ENCODE data around the gene SLC9A7.

The SLC9A7 gene

GRCh38 chrX:46707274-46707965 is 51.5 kb downstream of the SLC9A7 start:
- no CpG with 5 or more reads among the region's 9 CpGs for WGBS (ENCODE audit: extremely low coverage, insufficient coverage, insufficient read length)
- Histone ChIP-seq H3K4me1 (ENCODE audit: control insufficient read depth in 1 of 2, insufficient read depth in 2 of 2, low read length in 2 of 2) (peaks cover 3 to 11% of the 10 kb centered on the region in 2 experiments), H3K4me3 (ENCODE audit: low read depth, low read length) (no peak overlapping the region), H3K18ac (ENCODE audit: low read length) (no peak overlapping the region), H3K27me3 (ENCODE audit: insufficient read depth, low read length) (no peaks in the 10 kb centered on the region), H3K9ac (ENCODE audit: low read length) (no peak overlapping the region), H3K9me3 (ENCODE audit: insufficient read depth, low read depth, low read length) (no peaks in the 10 kb centered on the region), H4K8ac (ENCODE audit: low read depth, low read length) (no peak overlapping the region), H2BK12ac (ENCODE audit: low read length) (no peak overlapping the region), H2AFZ (ENCODE audit: insufficient read depth, low read length, poor library complexity) (no peak overlapping the region), H3K4ac (ENCODE audit: low read depth, low read length) (no peak overlapping the region), H3K23ac (ENCODE audit: low read length) (no peak overlapping the region), H3K79me2 (ENCODE audit: control insufficient read depth, insufficient read depth, low read length, poor library complexity) (no peaks in the 10 kb centered on the region), H3K14ac (ENCODE audit: low read length) (no peak overlapping the region), H3K27ac (ENCODE audit: low read depth, low read length) (no peak overlapping the region), H4K91ac (ENCODE audit: low read depth, low read length) (no peak overlapping the region), H3K4me2 (ENCODE audit: low read length) (no peak overlapping the region), H2AK5ac (ENCODE audit: low read length) (no peak overlapping the region), H2BK5ac (ENCODE audit: low read depth, low read length, poor library complexity) (no peak overlapping the region), H3K79me1 (ENCODE audit: low read length) (no peaks in the 10 kb centered on the region), H4K12ac (ENCODE audit: low read depth, low read length) (no peak overlapping the region), H3K36me3 (ENCODE audit: control insufficient read depth in 1 of 2, insufficient read depth in 2 of 2, low read length in 2 of 2) (no peaks in the 10 kb centered on the region), H2BK120ac (ENCODE audit: insufficient read depth, low read length, poor library complexity) (no peak overlapping the region)
- DNase-seq: no peak

GRCh38 chrX:46704767-46705386 is 54.0 kb downstream of the SLC9A7 start:
- WGBS (ENCODE audit: extremely low coverage, insufficient coverage, insufficient read length): no CpG with 5 or more reads among the region's 3 CpGs
- Histone ChIP-seq H3K36me3 (ENCODE audit: control insufficient read depth in 1 of 2, insufficient read depth in 2 of 2, low read length in 2 of 2) (no peaks in the 10 kb centered on the region), H3K23ac (ENCODE audit: low read length) (no peak overlapping the region), H3K9me3 (ENCODE audit: insufficient read depth, low read depth, low read length) (no peaks in the 10 kb centered on the region), H3K27me3 (ENCODE audit: insufficient read depth, low read length) (no peaks in the 10 kb centered on the region), H4K8ac (ENCODE audit: low read depth, low read length) (no peak overlapping the region), H2BK5ac (ENCODE audit: low read depth, low read length, poor library complexity) (no peak overlapping the region), H3K79me1 (ENCODE audit: low read length) (no peaks in the 10 kb centered on the region), H3K9ac (ENCODE audit: low read length) (no peak overlapping the region), H2AFZ (ENCODE audit: insufficient read depth, low read length, poor library complexity) (no peak overlapping the region), H3K4me3 (ENCODE audit: low read depth, low read length) (no peak overlapping the region), H3K14ac (ENCODE audit: low read length) (no peak overlapping the region), H4K91ac (ENCODE audit: low read depth, low read length) (no peak overlapping the region), H3K27ac (ENCODE audit: low read depth, low read length) (no peak overlapping the region), H2AK5ac (ENCODE audit: low read length) (no peak overlapping the region), H2BK12ac (ENCODE audit: low read length) (no peak overlapping the region), H3K4me2 (ENCODE audit: low read length) (no peak overlapping the region), H4K12ac (ENCODE audit: low read depth, low read length) (no peak overlapping the region), H3K79me2 (ENCODE audit: control insufficient read depth, insufficient read depth, low read length, poor library complexity) (no peaks in the 10 kb centered on the region), H3K4me1 (ENCODE audit: control insufficient read depth in 1 of 2, insufficient read depth in 2 of 2, low read length in 2 of 2) (peaks cover 0 to 4% of the 10 kb centered on the region in 2 experiments), H3K4ac (ENCODE audit: low read depth, low read length) (no peak overlapping the region), H3K18ac (ENCODE audit: low read length) (no peak overlapping the region), H2BK120ac (ENCODE audit: insufficient read depth, low read length, poor library complexity) (no peak overlapping the region)
- DNase-seq: no peak

GRCh38 chrX:46703980-46704379 is 54.9 kb downstream of the SLC9A7 start:
- no peaks in the 10 kb centered on the region for H3K79me2 ChIP-seq (ENCODE audit: control insufficient read depth, insufficient read depth, low read length, poor library complexity)

GRCh38 chrX:46698691-46699090 is 60.2 kb downstream of the SLC9A7 start:
- Histone ChIP-seq H2BK120ac (ENCODE audit: insufficient read depth, low read length, poor library complexity) (no peak overlapping the region), H3K27me3 (ENCODE audit: insufficient read depth, low read length) (no peaks in the 10 kb centered on the region), H3K4me2 (ENCODE audit: low read length) (no peak overlapping the region), H2AFZ (ENCODE audit: insufficient read depth, low read length, poor library complexity) (no peak overlapping the region), H3K18ac (ENCODE audit: low read length) (no peak overlapping the region), H3K9ac (ENCODE audit: low read length) (no peak overlapping the region), H3K14ac (ENCODE audit: low read length) (no peak overlapping the region), H2AK5ac (ENCODE audit: low read length) (no peak overlapping the region), H4K8ac (ENCODE audit: low read depth, low read length) (no peak overlapping the region), H2BK12ac (ENCODE audit: low read length) (no peak overlapping the region), H4K12ac (ENCODE audit: low read depth, low read length) (no peak overlapping the region), H3K9me3 (ENCODE audit: insufficient read depth, low read depth, low read length) (no peaks in the 10 kb centered on the region), H2BK5ac (ENCODE audit: low read depth, low read length, poor library complexity) (no peak overlapping the region), H3K79me1 (ENCODE audit: low read length) (no peaks in the 10 kb centered on the region), H3K27ac (ENCODE audit: low read depth, low read length) (no peak overlapping the region), H3K79me2 (ENCODE audit: control insufficient read depth, insufficient read depth, low read length, poor library complexity) (no peaks in the 10 kb centered on the region), H3K4me1 (ENCODE audit: control insufficient read depth in 1 of 2, insufficient read depth in 2 of 2, low read length in 2 of 2) (no peaks in the 10 kb centered on the region), H3K36me3 (ENCODE audit: control insufficient read depth in 1 of 2, insufficient read depth in 2 of 2, low read length in 2 of 2) (no peaks in the 10 kb centered on the region), H4K91ac (ENCODE audit: low read depth, low read length) (no peak overlapping the region), H3K23ac (ENCODE audit: low read length) (no peak overlapping the region), H3K4me3 (ENCODE audit: low read depth, low read length) (no peak overlapping the region), H3K4ac (ENCODE audit: low read depth, low read length) (no peak overlapping the region)
- no CpG with 5 or more reads among the region's 3 CpGs for WGBS (ENCODE audit: extremely low coverage, insufficient coverage, insufficient read length)
- DNase-seq: no peak

More at GRCh38 chrX:46703980-46704379, 54.9 kb downstream of the SLC9A7 start:
- Histone ChIP-seq H3K27ac (ENCODE audit: low read depth, low read length) (no peak overlapping the region), H3K9ac (ENCODE audit: low read length) (no peak overlapping the region), H3K4ac (ENCODE audit: low read depth, low read length) (no peak overlapping the region), H3K4me1 (ENCODE audit: control insufficient read depth in 1 of 2, insufficient read depth in 2 of 2, low read length in 2 of 2) (peaks cover 0 to 2% of the 10 kb centered on the region in 2 experiments), H2AFZ (ENCODE audit: insufficient read depth, low read length, poor library complexity) (no peak overlapping the region), H3K14ac (ENCODE audit: low read length) (no peak overlapping the region), H4K8ac (ENCODE audit: low read depth, low read length) (no peak overlapping the region), H4K12ac (ENCODE audit: low read depth, low read length) (no peak overlapping the region), H3K4me2 (ENCODE audit: low read length) (no peak overlapping the region), H3K4me3 (ENCODE audit: low read depth, low read length) (no peak overlapping the region), H3K79me1 (ENCODE audit: low read length) (no peaks in the 10 kb centered on the region), H2BK12ac (ENCODE audit: low read length) (no peak overlapping the region), H2BK120ac (ENCODE audit: insufficient read depth, low read length, poor library complexity) (no peak overlapping the region), H3K18ac (ENCODE audit: low read length) (no peak overlapping the region), H2BK5ac (ENCODE audit: low read depth, low read length, poor library complexity) (no peak overlapping the region), H3K27me3 (ENCODE audit: insufficient read depth, low read length) (no peaks in the 10 kb centered on the region), H3K23ac (ENCODE audit: low read length) (no peak overlapping the region), H3K36me3 (ENCODE audit: control insufficient read depth in 1 of 2, insufficient read depth in 2 of 2, low read length in 2 of 2) (no peaks in the 10 kb centered on the region), H3K9me3 (ENCODE audit: insufficient read depth, low read depth, low read length) (no peaks in the 10 kb centered on the region), H2AK5ac (ENCODE audit: low read length) (no peak overlapping the region), H4K91ac (ENCODE audit: low read depth, low read length) (no peak overlapping the region)
- WGBS (ENCODE audit: extremely low coverage, insufficient coverage, insufficient read length): no CpG with 5 or more reads among the region's 4 CpGs
- no peak for DNase-seq
